ENCODE data around the gene CBR4. TPM values are rescaled to one million over a fixed set of nuclear protein-coding genes. Genes with fewer than 3 reads are reported as not detected.

CBR4 gene
- total RNA-seq, 1 experiment from 2014 or later: 33.6 TPM

- no peaks in the 10 kb centered on the region; the same call in 1 of the 2 replicates for H3K27me3 Mint-ChIP-seq (ENCODE audit: low read depth)
- H3K56ac ChIP-seq (ENCODE audit: insufficient read length, low read depth, low read length): no peak overlapping the region
- peaks cover 7% of the 10 kb centered on the region for H3K23me2 ChIP-seq (ENCODE audit: insufficient read length, low read depth, low read length, poor library complexity, severe bottlenecking)
- peaks cover 3% of the 10 kb centered on the region; the same call in 1 of the 2 replicates for H3K4me1 ChIP-seq (ENCODE audit: insufficient read depth, low read length)
- H3K79me2 ChIP-seq (ENCODE audit: insufficient read depth, low read length): peaks cover 4% of the 10 kb centered on the region; the same call in 1 of the 2 replicates
- no peak overlapping the region for H4K8ac ChIP-seq (replicated peaks; ENCODE audit: insufficient read length, low read depth, low read length)
- no peak overlapping the region for H3K18ac ChIP-seq (ENCODE audit: insufficient read length, low read depth, low read length)
- peaks cover 37 to 51% of the 10 kb centered on the region in 2 experiments for H3K4me1 Mint-ChIP-seq
- no peaks in the 10 kb centered on the region for H3K9me3 ChIP-seq (ENCODE audit: control insufficient read depth, low read depth, low read length)
- no peak overlapping the region for H3T11ph ChIP-seq (ENCODE audit: low read length)
- H2BK12ac ChIP-seq (ENCODE audit: insufficient read length, low read depth, low read length): no peak overlapping the region
- no peaks in the 10 kb centered on the region for H3K36me3 Mint-ChIP-seq (ENCODE audit: insufficient read depth in 1 of 3, low read depth in 3 of 3)
- no peaks in the 10 kb centered on the region for H4K20me1 ChIP-seq (ENCODE audit: control insufficient read depth, insufficient read depth, insufficient read length)
- no peaks in the 10 kb centered on the region for H3K27me3 ChIP-seq (ENCODE audit: insufficient read depth, low read length)
- H4K5ac ChIP-seq (ENCODE audit: insufficient read length, low read depth, low read length): no peak overlapping the region
- no peaks in the 10 kb centered on the region for H3K79me1 ChIP-seq (ENCODE audit: insufficient read depth, low read depth, low read length, poor library complexity, severe bottlenecking)
- no peak overlapping the region for H2BK20ac ChIP-seq (ENCODE audit: low read depth, low read length, poor library complexity, severe bottlenecking)
- no peak overlapping the region for H3K14ac ChIP-seq (ENCODE audit: insufficient read depth, low read length)
- H2AK5ac ChIP-seq (ENCODE audit: insufficient read length, low read length): no peak overlapping the region
- H3K9me3 Mint-ChIP-seq: no peaks in the 10 kb centered on the region
- H3K27ac ChIP-seq (ENCODE audit: insufficient read length, low read depth, low read length): no peak overlapping the region
- TF ChIP-seq, protein P1, sequence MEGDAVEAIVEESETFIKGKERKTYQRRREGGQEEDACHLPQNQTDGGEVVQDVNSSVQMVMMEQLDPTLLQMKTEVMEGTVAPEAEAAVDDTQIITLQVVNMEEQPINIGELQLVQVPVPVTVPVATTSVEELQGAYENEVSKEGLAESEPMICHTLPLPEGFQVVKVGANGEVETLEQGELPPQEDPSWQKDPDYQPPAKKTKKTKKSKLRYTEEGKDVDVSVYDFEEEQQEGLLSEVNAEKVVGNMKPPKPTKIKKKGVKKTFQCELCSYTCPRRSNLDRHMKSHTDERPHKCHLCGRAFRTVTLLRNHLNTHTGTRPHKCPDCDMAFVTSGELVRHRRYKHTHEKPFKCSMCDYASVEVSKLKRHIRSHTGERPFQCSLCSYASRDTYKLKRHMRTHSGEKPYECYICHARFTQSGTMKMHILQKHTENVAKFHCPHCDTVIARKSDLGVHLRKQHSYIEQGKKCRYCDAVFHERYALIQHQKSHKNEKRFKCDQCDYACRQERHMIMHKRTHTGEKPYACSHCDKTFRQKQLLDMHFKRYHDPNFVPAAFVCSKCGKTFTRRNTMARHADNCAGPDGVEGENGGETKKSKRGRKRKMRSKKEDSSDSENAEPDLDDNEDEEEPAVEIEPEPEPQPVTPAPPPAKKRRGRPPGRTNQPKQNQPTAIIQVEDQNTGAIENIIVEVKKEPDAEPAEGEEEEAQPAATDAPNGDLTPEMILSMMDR (conservative IDR thresholded peaks at IDR 0.05): no peak
- no CpG with 5 or more reads among the region's 2 CpGs for WGBS (ENCODE audit: extremely low coverage, insufficient read length, low lambda C conversion rate)
- no peak overlapping the region for H3K4me3 Mint-ChIP-seq
- H3K23ac ChIP-seq (ENCODE audit: insufficient read length, low read depth, low read length): no peak overlapping the region
- no peak for DNase-seq
- H4K91ac ChIP-seq (ENCODE audit: insufficient read length, low read depth, low read length): no peak overlapping the region
- H3K4me2 ChIP-seq (ENCODE audit: insufficient read depth, insufficient read length, low read length): no peak overlapping the region
- H3K9ac ChIP-seq (ENCODE audit: extremely low read depth, insufficient read length, low read length): no peak overlapping the region
- H2BK120ac ChIP-seq (ENCODE audit: low read depth, low read length, poor library complexity, severe bottlenecking): no peak overlapping the region
- H2BK15ac ChIP-seq (ENCODE audit: low read depth, low read length): no peak overlapping the region
- no peak overlapping the region for H3K4ac ChIP-seq (ENCODE audit: low read depth, low read length)
- no peak overlapping the region for H2AFZ ChIP-seq (ENCODE audit: low read length)
- H3K27ac Mint-ChIP-seq: no peak overlapping the region
- no peak overlapping the region for H2BK5ac ChIP-seq (ENCODE audit: insufficient read length, low read length)
Measured at GRCh38 chr4:169012049-169012448, 2.0 kb upstream of the CBR4 start.
